CD4-positive, alpha-beta T cell treated with Interferon gamma for 1 hour (primary cell): ENCODE results near the gene FASTKD2.

Experiments
- DNase-seq: peaks from one replicate; pipeline ENCODE4 v3.0.0-alpha.2; 2020

The FASTKD2 gene

DNA sequence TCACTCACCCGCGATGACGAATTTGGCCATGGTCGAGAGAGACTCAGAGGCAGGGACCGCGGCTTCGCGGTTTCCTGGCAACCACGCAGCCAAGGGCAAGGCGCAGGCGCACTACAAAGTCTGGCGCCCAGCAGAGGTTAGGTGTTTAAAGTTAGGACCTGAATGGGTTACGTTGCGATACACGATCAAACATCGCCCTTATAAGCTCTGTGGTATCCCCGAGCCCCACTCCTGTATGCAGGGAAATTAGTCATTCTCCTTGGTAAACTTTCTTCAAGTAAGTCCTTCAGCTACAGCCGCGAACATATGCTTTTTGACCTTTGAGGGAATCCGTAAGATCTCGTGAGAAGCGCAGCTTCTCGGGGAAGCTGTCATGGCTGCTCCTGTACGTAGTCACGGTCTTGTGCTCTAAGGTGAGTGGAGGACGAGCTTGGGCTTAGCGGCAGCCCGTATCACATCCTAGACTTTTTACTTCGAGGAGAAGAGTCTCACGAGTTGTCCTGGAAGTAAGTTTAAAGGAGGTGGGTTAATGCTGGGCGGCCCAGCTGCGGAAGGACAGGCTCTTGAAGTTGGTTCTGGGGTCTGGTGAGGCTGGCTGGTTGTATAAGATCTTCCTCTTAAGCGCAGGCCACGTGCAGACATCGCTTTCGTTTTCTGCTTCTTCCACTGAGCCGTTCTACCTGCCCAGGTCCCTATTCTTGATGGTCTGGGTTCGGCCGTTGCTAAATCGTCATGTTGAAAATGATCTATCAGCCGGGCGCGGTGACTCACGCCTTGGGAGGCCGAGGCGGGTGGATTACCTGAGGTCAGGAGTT, at the start of gene FASTKD2, which contains the start of gene MDH1B:
Gene FASTKD2, plus strand, starts transcription at position 365 of the 815 bp plus-strand sequence. CDS start 1,088 bp downstream, outside the sequence.
Gene MDH1B, minus strand, starts transcription at position 87 of the 815 bp plus-strand sequence. Its CDS starts 57 bp downstream, at position 30.
- DNase-seq: peak; percentile 87

DNA sequence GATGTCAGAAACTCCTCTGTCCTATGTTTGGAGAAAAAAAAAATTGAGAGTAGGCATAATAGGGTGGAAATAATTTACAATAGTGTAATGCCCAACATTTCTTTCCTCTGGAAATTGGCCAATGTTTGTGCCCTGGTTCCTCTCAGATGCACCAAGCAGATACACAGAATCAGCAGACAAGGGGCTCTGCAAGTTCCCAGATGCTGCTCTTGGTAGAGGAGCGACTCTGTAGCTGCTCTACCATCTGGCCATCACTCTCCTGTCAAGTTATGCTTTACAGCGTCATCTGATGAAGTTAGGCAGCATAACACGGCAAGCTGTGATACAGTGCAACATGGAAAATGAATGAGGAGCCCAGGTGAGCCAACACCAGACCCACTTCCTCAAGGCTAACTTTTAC, 48.8 kb upstream of the FASTKD2 start:
- no peak for DNase-seq

DNA sequence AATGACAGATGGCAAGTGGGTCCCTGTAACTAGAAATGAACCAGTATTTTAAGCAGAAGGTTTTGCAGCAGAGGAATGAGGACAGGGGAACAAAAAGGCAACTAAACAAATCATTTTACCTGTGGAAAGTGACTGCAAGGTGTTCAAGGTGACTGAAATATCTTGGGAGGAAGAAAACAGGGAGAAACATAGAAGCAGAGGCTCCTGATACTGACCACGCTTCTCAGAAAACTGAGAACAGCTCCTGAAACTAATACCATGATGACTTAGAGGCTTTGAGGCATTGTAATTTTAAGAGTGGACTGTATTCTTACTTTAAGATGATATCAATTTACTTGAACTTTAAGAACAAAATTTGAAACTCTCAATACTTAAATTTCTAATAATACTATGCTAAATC, 47.1 kb upstream of the FASTKD2 start, which contains the start of gene DYTN:
Gene DYTN, minus strand, starts transcription at position 101 of the 400 bp plus-strand sequence. CDS start 117 bp downstream, outside the sequence.
- no peak for DNase-seq

DNA sequence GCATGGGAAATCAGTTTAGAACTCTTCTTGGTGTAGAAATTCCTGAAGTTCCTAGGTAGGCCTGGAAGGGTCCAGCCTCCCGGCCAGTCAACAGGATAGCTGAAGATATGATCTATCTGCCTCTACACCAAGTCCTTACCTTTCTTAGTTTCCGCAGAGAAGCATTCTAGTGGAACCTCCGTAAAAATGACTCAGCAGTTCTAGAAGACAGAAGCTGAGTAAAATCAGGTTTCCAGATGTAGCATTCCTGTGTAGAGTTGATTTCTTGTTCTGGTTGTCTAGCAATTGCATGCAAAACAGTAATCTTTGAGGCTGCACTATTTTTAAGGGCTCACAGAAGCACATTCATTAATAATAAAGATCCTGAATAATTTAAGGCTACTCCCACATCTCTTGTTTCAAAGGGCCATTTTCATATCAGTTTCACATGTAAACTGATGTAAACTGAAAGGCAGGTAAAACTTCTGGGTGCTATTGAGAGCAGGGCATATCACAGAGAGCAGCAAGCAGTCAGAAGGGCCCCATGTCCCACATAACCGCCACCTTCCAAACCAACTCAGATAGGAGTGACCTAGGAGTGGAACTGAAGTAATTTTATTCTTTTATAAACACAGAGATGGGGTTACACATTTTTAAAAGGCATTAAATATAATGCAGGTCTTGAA, 44.0 kb upstream of the FASTKD2 start:
- no peak for DNase-seq

DNA sequence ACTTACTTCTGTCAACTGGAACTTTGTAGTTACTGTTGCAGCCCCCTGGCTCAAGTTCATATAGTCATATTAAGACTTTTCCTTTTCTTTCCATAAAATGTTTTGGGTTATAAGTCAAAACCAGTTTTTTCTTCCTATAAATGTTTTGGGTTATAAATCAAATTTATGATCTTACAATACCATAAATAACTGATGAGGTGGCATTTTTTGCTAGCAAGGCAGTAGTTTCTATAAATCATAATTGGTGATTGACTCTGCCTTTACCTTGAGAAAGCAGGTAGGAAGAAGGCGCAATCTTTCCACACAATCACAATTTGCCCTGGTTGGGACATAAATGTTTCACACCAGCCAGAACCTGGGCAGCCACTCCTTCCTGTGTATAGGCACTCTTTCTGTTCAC, 42.1 kb upstream of the FASTKD2 start:
- no peak for DNase-seq

DNA sequence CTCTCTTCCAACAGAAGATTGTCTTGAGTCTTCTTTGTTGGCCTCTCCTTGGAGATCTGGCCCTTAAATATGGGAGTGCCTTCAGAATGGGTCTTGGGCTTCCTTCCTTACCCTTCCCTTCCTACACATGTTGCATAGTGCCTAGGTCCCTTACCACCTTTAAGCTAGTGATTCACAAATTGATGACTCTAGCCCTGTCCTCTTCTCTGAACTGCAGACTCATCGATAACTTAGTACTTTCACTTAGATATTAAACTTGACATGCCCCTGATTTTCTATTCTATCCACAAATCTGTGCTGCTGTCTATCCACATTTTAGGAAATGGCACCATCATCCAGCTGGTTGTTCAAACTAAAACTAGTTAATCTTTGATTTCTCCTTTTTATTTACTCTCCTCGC, 38.1 kb upstream of the FASTKD2 start:
- DNase-seq: no peak

DNA sequence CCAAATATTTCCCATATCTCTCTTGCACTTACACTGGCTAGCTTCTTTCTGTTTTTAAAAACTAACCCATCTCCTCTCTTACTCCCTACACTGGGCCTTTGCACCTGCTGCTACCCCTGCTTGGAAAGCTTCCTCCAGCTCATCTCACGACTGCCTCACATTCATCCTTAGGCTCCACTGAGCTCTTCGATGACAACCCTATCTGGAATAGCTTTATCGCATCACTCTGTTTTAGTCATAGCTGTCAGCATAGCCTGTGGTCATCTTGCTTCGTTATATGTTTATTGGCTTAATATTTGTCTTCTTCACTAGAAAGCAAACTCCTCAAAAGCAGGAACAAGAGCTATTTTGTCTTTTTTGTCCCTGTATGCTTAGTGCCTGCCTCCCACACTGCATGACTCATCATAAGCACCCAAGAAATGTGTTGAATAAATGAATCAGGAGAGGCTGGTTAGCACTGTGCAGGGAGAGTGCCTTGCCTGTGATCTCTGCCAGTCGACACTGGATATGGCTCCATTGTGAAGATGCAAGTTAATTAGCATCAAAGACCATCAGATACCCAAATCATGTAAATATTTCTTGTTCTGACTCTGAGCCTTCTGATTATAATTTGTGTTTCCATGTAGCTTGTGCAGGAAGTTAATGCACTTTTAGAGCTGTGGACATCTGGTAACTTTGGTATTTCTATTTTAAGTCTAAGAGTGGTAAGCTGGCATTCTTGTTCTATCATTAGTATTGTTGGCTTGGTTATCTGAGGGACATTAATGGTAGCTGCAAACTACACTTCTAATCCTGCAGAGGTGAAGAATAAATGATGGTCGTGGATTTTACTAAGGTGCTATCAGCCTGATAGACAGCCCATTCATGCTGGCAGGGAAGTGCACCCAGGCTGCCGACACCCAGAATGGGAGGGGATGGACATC, 36.9 kb upstream of the FASTKD2 start:
- DNase-seq: no peak

DNA sequence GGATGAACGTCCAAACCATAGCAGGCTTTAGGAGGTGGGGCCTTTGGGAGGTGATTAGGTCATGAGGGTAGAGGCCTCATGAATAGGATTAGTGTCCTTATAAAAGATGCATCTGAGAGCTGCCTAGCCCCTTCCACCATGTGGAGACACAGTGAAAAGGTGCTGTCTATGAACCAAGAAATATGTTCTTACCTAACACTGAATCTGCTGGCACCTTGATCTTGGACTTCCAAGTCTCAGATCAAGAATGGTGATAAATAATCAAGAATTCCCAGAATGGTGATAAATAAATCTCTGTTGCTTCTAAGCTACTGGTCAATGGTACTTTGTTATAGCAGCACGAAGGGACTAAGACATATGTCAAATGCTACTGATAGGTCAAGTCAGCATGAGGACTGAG, 32.1 kb upstream of the FASTKD2 start:
- DNase-seq: no peak

DNA sequence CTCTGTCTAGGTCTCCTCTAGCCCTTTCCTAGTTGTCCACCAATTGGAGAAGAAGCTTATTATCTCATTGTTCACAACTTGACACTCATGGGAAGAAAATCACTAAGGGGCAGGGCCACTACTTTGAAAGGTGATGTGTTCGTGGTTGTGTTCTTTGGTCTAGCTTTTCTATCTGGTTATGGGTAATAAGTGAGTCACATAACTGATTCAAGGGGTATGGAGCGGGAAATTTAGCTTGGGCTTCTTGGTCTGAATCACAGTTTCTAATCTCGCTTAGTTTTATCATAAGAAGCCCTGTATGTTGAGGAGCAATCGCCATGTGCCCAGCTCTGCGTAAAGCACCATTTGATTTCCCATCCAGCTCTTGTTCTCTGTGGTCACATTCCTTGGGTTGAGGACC, 28.5 kb upstream of the FASTKD2 start:
- no peak for DNase-seq

DNA sequence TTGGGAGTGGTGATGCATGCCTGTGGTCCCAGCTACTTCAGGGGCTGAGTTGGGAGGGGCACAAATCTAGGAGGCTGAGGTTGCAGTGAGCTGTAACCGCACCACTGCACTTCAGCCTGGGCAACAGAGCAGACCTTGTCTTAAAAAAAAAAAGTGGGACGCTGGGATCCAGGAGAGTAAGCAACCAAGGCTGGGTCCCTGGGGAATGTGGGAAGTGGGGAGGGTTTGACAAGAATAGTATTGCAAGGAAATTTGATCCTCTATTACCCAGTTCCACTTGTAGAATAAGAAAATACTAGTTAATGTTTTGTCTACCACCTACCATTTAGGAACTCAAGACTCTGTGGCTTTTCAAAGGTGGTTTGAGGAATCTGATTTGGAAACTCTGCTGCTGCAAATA, 26.1 kb upstream of the FASTKD2 start:
- DNase-seq: no peak

DNA sequence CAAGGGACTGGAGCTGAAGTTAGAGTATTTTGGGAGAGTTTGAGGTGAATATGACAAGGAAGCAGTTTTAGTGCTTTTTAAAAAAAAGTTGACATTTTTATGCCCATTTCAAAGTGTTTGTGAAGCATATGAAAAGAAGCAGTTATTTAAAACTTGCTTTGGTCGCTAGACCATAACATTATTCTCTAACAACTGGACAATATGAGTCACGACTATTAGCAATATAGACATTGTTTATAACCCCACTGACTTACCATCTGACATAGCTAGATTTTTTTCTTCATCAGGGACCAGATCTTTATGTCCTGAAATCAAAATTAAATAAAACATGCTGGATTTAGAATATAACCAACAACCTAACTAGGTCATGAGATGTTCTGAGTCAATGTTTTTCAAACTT, 24.6 kb upstream of the FASTKD2 start:
- DNase-seq: no peak

DNA sequence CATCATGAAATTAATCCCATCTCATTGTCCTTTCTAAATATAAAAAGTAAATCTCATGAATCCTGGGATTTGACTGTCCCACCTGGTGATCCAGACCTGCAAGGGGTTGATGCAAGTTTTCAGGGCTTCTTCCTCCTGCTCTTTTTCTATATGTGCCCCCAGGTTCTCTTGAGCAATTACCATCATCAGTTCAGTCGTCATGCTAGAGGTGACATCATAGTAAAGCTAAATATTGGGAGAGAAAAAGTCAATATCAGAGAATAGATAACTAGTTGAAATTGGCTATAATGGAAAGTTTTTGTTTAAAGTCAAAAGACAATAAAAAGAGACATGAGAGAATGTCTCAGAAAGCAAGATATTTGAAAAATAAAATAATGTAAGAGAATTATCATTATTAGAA, 8.6 kb upstream of the FASTKD2 start:
- DNase-seq: no peak

DNA sequence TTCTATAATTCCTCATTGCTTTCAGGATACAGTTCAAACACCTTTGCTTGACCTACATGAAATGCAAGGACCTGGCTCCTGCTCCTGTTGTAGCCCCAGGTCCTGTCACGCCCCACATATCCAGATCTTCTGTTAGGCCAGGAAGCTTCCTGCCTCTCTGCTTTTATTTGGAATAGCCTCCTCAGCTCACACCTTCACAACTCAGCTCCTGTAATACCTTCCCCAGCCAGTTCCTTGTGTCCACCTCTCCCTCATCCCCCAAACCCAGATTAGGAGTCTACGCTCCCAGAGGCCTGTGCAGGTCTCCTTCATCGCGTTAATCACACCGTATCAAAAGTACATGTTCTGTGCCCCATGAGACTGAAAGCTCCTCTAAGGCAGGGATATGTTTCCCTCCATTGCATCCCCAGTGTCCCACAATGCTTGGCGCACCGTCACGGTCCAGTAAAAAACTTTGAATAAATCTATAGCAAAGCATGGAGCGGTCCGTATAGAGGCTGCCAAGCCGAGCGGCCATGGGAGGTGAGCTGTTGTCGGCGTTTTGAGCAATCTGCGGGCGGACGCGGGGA, 649 bp upstream of the FASTKD2 start:
- no peak for DNase-seq

DNA sequence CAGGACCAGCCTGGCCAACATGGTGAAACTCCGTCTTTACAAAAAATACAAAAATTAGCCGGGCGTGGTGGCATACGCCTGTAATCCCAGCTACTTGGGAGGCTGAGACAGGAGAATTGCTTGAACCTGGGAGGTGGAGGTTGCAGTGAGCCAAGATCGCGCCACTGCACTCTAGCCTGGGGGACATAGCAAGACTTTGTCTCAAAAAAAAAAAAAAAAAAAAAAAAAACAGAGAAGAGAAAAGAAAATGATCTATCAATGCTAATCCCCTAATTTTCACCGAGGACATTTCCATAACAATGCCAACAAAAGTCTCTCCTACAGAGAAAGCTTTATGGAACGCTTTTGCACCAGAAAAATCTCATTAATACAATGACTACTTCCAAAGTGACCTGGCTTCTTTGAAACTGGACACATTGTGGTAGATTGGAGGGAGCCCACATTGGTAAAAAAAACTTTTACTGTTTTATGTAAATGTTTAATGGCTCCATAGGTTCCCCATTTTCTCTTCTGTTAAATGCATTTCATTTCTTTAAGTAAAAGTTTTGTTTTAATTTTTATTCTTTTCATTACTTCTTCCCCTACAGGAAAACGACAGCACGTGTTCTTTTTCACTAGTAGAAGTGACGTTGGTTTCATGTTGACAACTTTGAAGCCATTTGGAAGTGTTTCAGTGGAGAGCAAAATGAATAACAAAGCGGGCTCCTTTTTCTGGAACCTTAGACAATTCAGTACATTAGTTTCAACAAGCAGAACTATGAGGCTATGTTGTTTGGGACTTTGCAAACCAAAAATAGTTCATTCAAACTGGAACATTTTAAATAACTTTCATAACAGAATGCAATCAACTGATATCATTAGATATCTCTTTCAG, 888 bp downstream of the FASTKD2 start:
- no peak for DNase-seq

DNA sequence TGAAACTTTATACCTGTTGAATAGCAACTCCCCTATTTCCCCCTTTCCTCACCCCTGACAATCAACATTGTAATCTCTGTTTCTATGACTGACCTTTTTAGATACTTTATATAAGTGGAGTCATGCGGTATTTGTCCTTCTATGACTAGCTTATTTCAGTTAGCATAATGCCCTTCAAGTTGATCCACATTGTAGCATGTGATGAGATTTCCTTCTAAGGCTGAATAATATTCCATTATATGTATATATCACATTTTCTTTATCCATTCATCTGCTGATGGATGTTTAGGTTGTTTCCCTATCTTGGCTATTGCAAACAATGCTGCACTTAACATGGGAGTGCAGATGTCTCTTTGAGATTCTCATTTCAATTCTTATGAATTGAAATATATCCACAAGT, 9.5 kb downstream of the FASTKD2 start:
- DNase-seq: no peak

DNA sequence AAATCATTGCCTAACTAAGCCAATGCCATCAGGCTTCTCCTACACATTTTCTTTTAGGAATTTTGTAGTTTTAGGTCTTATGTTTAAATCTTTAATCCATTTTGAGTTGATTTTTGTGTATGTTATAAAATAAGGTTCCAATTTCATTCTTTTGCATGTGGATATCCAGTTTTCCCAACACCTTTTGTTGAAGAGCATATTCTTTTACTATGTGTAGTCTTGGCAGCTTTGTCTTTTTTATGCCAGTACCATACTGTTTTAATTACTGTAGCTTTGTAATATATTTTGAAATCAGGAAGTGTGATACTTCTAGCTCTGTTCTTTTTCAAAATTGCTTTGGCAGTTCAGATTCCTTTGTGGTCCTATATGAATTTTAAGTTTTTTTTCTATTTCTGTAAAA, 11.0 kb downstream of the FASTKD2 start:
- DNase-seq: no peak

DNA sequence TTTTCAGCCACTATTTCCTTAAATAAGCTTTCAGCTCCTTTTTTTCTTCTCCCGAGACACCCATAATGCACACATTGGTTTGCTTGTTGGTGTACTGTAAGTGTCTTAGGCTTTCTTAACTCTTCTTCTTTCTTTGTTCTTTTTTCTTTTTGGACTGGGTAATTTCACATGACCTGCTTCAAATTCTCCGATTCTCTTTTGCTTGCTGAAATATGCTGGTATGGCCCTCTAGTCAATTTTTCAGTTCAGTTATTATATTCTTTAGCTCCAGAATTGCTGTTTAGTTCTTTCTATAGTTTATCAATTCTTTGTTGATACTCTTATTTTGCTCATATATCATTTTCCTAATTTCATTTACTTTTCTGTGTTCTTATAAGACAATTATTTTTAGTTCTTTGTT, 15.3 kb downstream of the FASTKD2 start:
- no peak for DNase-seq

DNA sequence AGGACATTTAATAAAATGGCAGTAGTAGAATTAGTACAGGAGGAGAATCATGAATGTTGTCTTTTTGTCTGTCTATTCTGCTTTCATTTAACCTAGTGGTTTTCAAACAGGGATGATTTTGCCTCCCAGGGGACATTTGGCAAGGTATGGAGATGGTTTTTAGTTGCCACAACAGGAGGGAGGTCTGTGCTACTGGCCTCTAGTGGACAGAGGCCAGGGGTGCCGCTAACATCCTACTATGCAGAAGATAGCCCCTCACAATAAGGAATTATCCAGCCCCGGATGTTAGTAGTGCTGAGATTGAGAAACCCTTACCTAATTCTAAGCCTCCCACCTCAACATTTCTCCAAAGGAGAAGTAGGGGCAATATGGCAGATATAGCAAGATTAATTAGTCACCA, 18.3 kb downstream of the FASTKD2 start:
- DNase-seq: no peak

DNA sequence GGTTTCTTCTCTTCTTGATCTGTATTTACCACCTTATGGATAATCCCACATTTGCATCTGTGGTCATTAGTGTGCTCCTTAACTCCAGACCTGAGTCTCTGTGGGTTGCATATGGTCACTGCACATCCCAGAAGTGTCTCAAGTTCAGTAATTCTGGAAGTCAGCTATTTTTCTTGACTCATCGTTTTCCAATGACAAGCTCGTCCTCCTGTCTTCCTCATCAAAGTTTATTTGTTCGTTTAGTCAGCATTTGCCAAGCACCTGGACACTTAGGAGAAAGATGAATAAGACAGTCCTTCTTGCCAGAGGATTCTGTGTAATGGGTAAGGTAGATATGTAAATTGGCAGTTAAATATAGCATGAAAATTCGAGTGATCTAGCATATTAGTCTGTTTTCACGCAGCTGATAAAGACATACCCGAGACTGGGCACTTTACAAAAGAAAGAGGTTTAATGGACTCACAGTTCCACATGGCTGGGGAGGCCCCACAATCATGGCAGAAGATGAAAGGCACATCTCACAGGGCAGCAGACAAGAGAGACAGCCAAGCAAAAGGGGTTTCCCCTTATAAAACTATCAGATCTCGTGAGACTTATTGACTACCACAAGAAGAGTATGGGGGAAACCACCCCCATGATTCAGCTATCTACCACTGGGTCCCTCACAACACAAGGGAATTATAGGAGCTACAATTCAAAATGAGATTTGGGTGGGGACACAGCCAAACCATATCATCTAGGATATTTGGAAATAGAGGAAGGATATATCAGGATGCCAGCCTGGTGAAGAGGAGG, 19.4 kb downstream of the FASTKD2 start:
- DNase-seq: no peak

DNA sequence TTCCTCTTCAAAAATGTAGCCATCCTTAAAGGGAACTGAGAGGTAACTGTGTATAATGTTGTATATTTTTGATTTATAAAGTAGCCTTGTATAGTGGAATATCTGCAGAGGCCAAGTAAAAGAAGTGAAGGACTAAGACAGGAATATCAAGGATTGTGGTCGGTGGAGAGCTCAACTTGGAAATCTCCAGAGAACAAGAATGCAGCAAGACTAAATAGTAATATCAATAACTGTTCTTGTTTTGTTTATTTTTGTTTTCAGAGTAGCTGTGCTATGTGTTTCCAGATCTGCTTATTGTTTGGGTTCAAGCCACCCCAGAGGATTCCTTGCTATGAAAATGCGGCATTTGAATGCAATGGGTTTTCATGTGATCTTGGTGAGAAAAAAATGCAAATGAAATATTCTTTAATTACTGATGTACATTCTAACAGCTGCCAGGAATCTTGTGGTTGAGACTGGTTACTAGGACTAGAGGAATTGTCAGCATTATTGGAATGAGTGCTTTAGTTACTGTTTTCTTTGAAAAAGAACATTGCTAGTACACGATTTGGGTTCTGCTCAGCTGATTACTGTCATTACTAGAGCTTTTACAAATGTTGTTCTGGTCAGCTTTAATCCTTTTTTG, 25.0 kb downstream of the FASTKD2 start:
- no peak for DNase-seq
